ENCODE results near the gene MIF. TPM values are rescaled to one million over a fixed set of nuclear protein-coding genes. Genes with fewer than 3 reads are reported as not detected.

The MIF gene
- total and polyA plus RNA-seq, 2 of the 4 experiments (the other 2 are of a cell fraction), result 123 to 530 TPM

DNA sequence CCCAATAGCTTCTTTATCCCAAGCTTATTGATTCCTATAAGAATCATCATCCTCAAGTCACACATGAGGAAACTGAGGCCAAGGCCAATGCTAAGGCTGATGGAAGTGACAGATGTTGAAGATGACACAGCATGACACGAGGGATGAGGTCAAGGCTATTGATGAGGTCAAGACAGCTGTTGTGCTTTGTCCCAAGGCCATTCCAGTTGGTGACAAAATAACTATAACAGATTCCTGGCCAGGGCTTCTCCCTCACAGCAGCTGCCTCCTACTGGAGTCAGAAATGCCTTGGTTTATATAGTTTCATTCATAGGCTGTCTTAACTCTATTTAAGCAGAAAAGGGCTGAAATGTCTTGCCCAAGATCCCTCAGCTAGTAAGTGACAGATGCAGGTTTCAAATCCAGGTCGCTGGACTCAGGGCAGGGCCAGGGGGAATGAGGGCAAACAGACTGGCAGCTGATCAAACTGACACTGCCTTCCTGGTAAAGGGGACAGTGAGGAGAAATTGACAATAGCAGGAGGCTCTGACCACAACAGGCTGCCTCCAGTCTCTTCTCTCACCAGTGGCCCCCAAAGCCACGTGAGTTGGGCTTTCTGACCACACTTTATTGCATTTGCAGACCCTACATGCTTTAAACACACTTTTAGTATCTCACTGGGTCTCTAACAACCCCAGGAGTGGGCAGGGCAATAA lies 16.5 kb downstream of the MIF start:
- Histone ChIP-seq H4K20me1 (ENCODE audit: insufficient read depth, low read length) (no peaks in the 10 kb centered on the region), H2AK5ac (ENCODE audit: low read depth, low read length) (no peak overlapping the region), H4K5ac (ENCODE audit: low read depth, low read length) (no peak overlapping the region), H3K9ac (ENCODE audit: low read depth, low read length) (no peak overlapping the region), H3K4ac (ENCODE audit: low read depth, low read length) (no peak overlapping the region), H3K27me3 (ENCODE audit: control insufficient read depth, insufficient read depth, low read length) (no peaks in the 10 kb centered on the region), H3K27ac (ENCODE audit: insufficient read depth, low read length) (no peak overlapping the region), H2BK15ac (ENCODE audit: low read depth, low read length) (no peak overlapping the region), H3K23ac (ENCODE audit: low read depth, low read length) (no peak overlapping the region), H3K4me1 (ENCODE audit: control insufficient read depth, insufficient read depth, low read length) (peaks cover 3% of the 10 kb centered on the region; the same call in 1 of the 2 replicates), H3K4me2 (ENCODE audit: low read depth, low read length) (no peak overlapping the region), H3K79me1 (ENCODE audit: low read depth in 1 of 2, low read length in 2 of 2) (peaks cover 0 to 8% of the 10 kb centered on the region in 2 experiments; a peak in 2 of 4 replicates), H3K9me3 (ENCODE audit: control insufficient read depth, insufficient read depth, low read length) (no peaks in the 10 kb centered on the region), H2AFZ (replicated peaks; ENCODE audit: low read length, poor library complexity) (no peak overlapping the region), H3K56ac (ENCODE audit: extremely low read depth, insufficient read depth, low read length) (no peak overlapping the region), H2BK20ac (ENCODE audit: low read depth, low read length) (no peak overlapping the region), H2BK5ac (ENCODE audit: low read depth, low read length, poor library complexity, severe bottlenecking) (no peak overlapping the region), H3K4me3 (ENCODE audit: insufficient read depth, low read depth, low read length) (no peak overlapping the region), H3K36me3 (ENCODE audit: control insufficient read depth, insufficient read depth, low read length) (no peaks in the 10 kb centered on the region), H4K91ac (ENCODE audit: insufficient read depth, low read depth, low read length) (no peak overlapping the region), H4K8ac (ENCODE audit: low read depth in 2 of 2, low read length in 2 of 2) (no peak overlapping the region), H3K14ac (replicated peaks; ENCODE audit: low read depth, low read length) (no peak overlapping the region), H2BK120ac (ENCODE audit: low read depth, low read length) (no peak overlapping the region), H3K9me1 (ENCODE audit: insufficient read depth, low read length) (no peaks in the 10 kb centered on the region; the same call in 1 of the 2 replicates), H3K18ac (ENCODE audit: low read depth, low read length) (no peak overlapping the region), H2AK9ac (replicated peaks; ENCODE audit: low read depth, low read length, poor library complexity) (no peak overlapping the region)
- in situ Hi-C loops (cut with MboI; ENCODE audit: low sequenced_read_pairs), result no loop called here
- intact Hi-C loops (cut with micrococcal nuclease), result no loop called here
- dilution Hi-C loops (cut with HindIII; ENCODE audit: low sequenced_read_pairs, unreplicated experiment), result no loop called here
- ChIA-PET CTCF (no interaction called here), POLR2A (ENCODE audit: unreplicated experiment) (no interaction called here)
- BruUV-seq (replicated peaks), result no TSS peak
- TF ChIP-seq MAFK (IDR thresholded peaks at IDR 0.05; ENCODE audit: low read depth, low read length), result no peak
- no peak for TF ChIP-seq ELK1 (IDR thresholded peaks at IDR 0.05; ENCODE audit: borderline replicate concordance, low read depth, low read length)
- no peak for TF ChIP-seq FOS (IDR thresholded peaks at IDR 0.05; ENCODE audit: low read depth, low read length)
- TF ChIP-seq, protein P1, sequence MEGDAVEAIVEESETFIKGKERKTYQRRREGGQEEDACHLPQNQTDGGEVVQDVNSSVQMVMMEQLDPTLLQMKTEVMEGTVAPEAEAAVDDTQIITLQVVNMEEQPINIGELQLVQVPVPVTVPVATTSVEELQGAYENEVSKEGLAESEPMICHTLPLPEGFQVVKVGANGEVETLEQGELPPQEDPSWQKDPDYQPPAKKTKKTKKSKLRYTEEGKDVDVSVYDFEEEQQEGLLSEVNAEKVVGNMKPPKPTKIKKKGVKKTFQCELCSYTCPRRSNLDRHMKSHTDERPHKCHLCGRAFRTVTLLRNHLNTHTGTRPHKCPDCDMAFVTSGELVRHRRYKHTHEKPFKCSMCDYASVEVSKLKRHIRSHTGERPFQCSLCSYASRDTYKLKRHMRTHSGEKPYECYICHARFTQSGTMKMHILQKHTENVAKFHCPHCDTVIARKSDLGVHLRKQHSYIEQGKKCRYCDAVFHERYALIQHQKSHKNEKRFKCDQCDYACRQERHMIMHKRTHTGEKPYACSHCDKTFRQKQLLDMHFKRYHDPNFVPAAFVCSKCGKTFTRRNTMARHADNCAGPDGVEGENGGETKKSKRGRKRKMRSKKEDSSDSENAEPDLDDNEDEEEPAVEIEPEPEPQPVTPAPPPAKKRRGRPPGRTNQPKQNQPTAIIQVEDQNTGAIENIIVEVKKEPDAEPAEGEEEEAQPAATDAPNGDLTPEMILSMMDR (conservative IDR thresholded peaks at IDR 0.05; ENCODE audit: low read depth, low read length), result no peak
- no peak for TF ChIP-seq CEBPB (IDR thresholded peaks at IDR 0.05; ENCODE audit: low read depth, low read length)
- no peak for TF ChIP-seq RCOR1 (IDR thresholded peaks at IDR 0.05; ENCODE audit: insufficient replicate concordance, low read length)
- TF ChIP-seq RAD21 (IDR thresholded peaks at IDR 0.05; ENCODE audit: low read length), result no peak
- no peak for TF ChIP-seq POLR2A (IDR thresholded peaks at IDR 0.05; ENCODE audit: low read depth, low read length)
- no peak for TF ChIP-seq CHD1 (IDR thresholded peaks at IDR 0.05; ENCODE audit: low read depth, low read length)
- no peak for TF ChIP-seq BHLHE40 (IDR thresholded peaks at IDR 0.05; ENCODE audit: low read depth, low read length)
- no peak for TF ChIP-seq SMC3 (IDR thresholded peaks at IDR 0.05; ENCODE audit: low read depth, low read length)
- no peak for TF ChIP-seq RFX5 (IDR thresholded peaks at IDR 0.05; ENCODE audit: low read depth, low read length)
- TF ChIP-seq NFE2L2 (IDR thresholded peaks at IDR 0.05; ENCODE audit: low read depth, low read length), result no peak
- TF ChIP-seq MAZ (IDR thresholded peaks at IDR 0.05; ENCODE audit: borderline replicate concordance, low read depth, low read length), result no peak
- no peak for TF ChIP-seq MXI1 (IDR thresholded peaks at IDR 0.05; ENCODE audit: borderline replicate concordance, low read depth, low read length)
- TF ChIP-seq, protein P2, sequence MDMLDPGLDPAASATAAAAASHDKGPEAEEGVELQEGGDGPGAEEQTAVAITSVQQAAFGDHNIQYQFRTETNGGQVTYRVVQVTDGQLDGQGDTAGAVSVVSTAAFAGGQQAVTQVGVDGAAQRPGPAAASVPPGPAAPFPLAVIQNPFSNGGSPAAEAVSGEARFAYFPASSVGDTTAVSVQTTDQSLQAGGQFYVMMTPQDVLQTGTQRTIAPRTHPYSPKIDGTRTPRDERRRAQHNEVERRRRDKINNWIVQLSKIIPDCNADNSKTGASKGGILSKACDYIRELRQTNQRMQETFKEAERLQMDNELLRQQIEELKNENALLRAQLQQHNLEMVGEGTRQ (IDR thresholded peaks at IDR 0.05; ENCODE audit: low read depth, low read length), result no peak
- ATAC-seq (ENCODE audit: low read depth), result no peak
- WGBS, 2 experiments (ENCODE audit: extremely low coverage in 2 of 2, insufficient read length in 1 of 2), result 39% methylated on average over 3 of the region's 3 CpGs; no CpG with 5 or more reads in 1 of the 2 experiments
- DNase-seq, result no peak
